Adipose tissue (tissue), 3 donors: ENCODE results near the gene S100A5. TPM values are rescaled to one million over a fixed set of nuclear protein-coding genes. Genes with fewer than 3 reads are reported as not detected.

Experiments used
- H3K27ac ChIP-seq: one replicate; pipeline ENCODE4 v1.5.1; 2013; ENCODE audit warnings: low read depth, low read length
- WGBS, 3 donors: extraction: QIAGEN DNeasy Blood & Tissue Kit; methylation state at CpG; one replicate each; pipeline ENCODE4 v1.1.7; 2013; 5-methylcytosine and 5-hydroxymethylcytosine counted together
- polyA plus RNA-seq, 3 donors: library from polyadenylated mRNA; stranded (reverse); fragments of 200-250 nt; gene quantifications; one replicate each; pipeline ENCODE4 v1.2.3, GENCODE V29; 2013
- donor health status: healthy with polysubstance abuse.
- donor health status: Bipolar disorder and iron deficiency.
- donor health status: healthy.

S100A5 gene
- polyA plus RNA-seq, 3 donors: 0.90 TPM; not detected in 2

- WGBS, 3 donors: 56 to 95% (median 65%) methylated on average over 10 of the region's 10 CpGs
- no peak overlapping the region for H3K27ac ChIP-seq
Measured at GRCh38 chr1:153550827-153551500, 10.2 kb upstream of the S100A5 start.

- WGBS, 3 donors: 79 to 93% (median 80%) methylated on average over 4 of the region's 4 CpGs
- no peak overlapping the region for H3K27ac ChIP-seq
Measured at GRCh38 chr1:153550398-153550758, 9.6 kb upstream of the S100A5 start.

DNA sequence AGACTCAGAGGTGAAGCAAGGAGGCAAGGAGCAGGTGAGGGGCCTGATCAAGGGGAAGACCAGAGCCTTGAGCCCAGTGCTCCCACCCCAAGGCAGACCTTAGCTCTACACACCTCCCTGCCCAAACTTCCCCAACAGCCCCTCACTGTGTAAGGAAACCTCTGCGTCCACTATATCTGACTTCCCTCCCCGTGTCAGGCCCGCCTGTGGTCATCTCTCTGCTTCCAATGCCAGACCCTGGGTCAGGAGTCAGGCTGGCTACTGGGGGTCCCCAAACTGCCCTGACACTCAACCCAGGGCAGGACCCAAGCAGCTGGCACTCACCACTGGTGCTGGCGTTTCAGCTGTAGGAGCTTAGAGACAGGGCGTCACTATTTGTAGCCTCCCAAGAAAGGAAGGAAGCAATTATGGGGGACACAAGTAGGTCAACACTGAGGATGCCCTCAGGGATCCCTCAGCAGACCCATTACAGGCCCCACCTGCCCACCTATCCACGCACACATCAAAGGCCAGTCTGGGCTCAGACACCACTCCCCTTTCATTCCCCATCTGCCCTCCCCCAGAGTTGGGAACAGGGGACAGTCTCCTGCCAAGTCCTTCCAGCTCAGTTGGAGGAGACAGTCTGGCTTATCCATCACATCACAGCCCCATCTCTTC is 9.1 kb upstream of the S100A5 start:
- 64 to 91% (median 67%) methylated on average over 6 of the region's 6 CpGs for WGBS, 3 donors
- H3K27ac ChIP-seq: no peak overlapping the region

DNA sequence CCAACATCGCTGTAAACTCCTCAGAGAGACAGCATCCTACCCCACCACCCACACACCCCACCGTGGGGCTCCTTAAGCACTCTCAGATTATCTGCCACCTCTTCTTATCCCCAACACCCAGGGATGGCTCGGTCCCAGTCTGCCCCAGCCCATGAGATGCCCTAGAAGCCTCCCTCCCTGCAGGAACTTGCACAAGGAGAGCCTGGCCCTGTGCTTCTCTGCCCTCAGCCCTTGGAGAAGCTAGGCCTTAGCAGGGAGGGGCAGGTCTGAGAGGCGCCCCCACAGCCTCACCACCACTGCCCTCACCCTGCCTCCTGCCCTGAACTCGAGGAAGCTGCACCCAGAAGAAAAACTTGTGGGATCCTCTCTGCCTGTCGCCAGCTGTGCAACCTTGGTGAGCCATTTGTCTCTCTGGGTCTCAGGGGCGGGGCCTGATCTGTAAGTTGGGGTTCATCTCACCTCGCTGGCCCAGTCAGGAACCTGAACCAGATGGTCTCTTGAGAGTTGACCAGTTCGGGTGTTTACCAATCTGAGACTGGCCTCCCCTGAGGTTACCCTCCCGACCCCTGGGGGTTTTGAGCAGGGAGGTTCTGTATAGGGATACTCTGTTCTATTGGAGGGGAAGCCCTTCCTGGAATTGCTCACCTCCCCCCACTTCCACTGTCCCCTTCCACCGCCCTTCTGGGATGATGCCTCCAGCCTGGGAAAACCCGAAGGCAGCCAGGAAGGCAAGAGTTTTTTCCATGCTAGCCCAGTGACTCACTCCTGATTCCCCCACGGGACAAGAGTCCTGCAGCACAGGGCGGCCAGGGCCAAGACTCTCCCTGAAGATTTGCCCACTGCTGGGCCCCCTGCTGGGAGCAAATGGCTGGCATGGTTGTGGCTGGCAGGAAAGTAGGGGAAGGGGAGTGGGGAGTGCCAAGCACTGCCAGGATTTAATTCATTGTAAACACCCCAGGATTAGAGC is 8.3 kb upstream of the S100A5 start, which contains the start of gene S100A3:
Gene S100A3, minus strand, starts transcription at position 537 of the 967 bp plus-strand sequence. CDS start 773 bp downstream, outside the sequence.
- peak within 1 kb of the TSS; percentile 62 for H3K27ac ChIP-seq
- 60 to 74% (median 62%) methylated on average over 14 of the region's 14 CpGs for WGBS, 3 donors

GRCh38 chr1:153547560-153548551 is 7.1 kb upstream of the S100A5 start:
- WGBS, 3 donors: 79 to 87% (median 81%) methylated on average over 19 of the region's 19 CpGs
- H3K27ac ChIP-seq: no peak overlapping the region

GRCh38 chr1:153546796-153547559 is 6.2 kb upstream of the S100A5 start:
- 65 to 83% (median 76%) methylated on average over 14 of the region's 14 CpGs for WGBS, 3 donors
- no peak overlapping the region for H3K27ac ChIP-seq

DNA sequence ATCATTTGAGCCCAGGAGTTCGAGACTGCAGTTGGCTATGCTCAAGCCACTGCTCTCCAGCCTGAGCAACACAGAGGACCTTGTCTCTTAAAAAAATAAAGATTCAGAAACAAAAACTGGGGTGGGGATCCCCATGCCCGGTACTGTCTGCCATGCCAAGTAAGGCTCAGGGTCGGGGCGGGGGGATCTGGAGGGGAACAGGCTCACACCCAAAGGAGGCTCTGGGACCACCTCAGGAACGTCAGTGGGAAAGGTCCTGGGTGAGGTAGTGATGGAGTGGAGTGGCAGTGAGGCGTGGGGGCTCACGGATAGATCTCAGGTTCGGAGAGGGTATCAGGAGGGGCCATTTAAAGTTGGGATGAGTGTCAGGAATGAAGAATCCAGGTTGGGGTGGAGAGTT is 5.6 kb upstream of the S100A5 start:
- H3K27ac ChIP-seq: no peak overlapping the region
- 79 to 91% (median 86%) methylated on average over 8 of the region's 8 CpGs for WGBS, 3 donors

DNA sequence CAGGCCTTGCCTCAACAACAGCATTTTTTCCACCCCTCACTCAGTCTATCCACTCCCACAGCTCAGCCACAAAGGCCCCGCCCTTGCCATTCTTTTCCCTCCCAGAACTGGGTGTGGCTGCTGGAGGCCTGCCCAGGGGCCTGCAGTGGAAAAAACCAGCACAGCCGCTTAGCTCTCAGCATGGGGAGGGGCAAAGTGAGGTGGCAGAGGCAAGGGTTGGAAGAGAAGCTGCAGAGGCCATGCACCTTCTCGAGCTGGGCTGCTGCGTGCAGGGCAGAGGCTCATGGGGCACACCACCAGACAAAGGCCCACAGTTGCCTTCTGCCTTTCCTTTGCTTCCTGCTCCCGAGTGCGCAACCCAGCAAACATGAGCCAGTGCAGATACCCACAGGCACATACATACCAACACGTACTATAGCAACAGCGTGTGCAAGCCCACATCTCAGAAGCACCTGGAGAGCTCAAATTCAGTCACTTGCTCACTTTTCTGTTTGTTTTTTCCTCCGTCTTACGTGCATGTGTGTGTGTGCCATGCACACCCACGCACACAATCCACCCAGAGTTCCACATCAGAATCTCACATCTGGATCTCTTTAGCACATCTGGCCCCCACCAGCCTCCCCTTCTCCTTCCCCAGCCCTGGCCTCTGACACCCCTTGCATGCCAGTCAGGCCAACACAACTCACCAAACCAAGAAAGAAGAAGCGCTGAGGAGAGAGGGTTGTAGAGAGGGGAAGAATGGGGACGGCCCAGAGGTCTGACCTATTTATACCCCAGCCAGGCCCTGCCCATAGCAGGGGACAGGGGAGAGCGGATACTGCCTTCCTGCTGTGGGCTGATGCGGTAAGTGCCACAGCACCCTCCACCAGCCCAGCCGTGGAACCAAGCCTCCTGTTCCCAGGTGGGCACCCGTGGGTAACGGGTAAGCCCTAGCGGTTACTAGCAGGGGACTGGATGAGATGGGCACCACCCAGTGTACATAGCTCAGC is 4.6 kb upstream of the S100A5 start, which contains the start of gene S100A4:
Gene S100A4, minus strand, starts transcription at position 740 of the 989 bp plus-strand sequence. CDS start 1,012 bp downstream, outside the sequence.
- 15 to 54% (median 21%) methylated on average over 19 of the region's 19 CpGs for WGBS, 3 donors
- peak within 1 kb of the TSS; percentile 53 for H3K27ac ChIP-seq

GRCh38 chr1:153544453-153545066 is 3.8 kb upstream of the S100A5 start:
- WGBS, 3 donors: 40 to 74% (median 41%) methylated on average over 10 of the region's 10 CpGs

DNA sequence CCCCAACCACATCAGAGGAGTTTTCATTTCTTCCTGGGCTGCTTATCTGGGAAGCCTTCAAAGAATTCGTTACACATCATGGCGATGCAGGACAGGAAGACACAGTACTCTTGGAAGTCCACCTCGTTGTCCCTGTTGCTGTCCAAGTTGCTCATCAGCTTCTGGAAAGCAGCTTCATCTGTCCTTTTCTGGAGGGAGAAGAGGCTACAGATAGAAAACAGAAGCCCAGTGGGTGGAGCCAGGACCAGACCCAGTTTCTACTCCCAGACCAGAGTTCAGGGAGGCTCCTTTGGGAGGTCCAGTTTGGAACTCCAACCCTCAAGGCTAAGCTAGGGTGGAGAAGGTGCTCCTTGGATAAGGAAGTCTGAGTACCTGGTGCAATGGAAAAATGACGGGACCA is 3.0 kb upstream of the S100A5 start:
- peak overlapping the region; percentile 19 for H3K27ac ChIP-seq
- 63 to 80% (median 74%) methylated on average over 4 of the region's 4 CpGs for WGBS, 3 donors

More at GRCh38 chr1:153544453-153545066, 3.8 kb upstream of the S100A5 start:
- H3K27ac ChIP-seq: no peak overlapping the region

DNA sequence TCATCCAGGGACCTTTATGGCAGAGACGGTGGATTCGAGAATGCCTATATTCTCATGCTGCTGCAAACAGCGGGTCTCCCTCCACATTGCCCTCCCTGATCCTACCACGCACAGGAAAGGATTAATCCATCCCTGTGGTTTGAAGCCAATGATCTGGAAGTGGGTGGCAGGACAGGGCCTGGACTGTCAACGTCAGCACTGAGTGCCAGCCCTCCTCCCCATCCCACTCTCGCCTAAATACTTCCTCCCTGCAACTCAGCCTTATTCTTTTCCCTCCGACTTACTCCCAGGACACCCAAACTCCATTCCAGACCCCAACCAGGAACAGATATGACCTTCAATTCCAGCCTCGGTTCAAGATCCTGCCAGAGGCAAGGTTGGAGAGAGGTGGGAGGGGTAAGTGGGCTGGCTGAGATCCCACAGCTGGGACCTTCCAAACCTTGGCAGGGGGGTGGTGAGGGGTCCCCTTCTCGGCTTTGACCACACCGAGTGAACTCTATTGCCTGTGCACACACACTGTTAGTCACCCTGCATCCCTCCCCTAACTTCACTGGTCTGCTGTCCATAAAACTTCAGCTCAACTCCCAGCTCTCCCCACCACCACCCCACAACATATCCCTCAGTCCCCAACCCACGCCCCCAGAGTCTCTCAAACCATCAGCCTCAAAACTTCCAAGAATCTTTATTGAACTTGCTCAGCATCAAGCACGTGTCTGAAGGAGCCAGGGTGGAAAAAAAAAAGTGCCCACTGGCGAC is 2.4 kb upstream of the S100A5 start:
- peak overlapping the region; percentile 19 for H3K27ac ChIP-seq
- WGBS, 3 donors: 68 to 76% (median 75%) methylated on average over 13 of the region's 13 CpGs

GRCh38 chr1:153541641-153542590 is 1.2 kb upstream of the S100A5 start:
- 63 to 76% (median 69%) methylated on average over 13 of the region's 13 CpGs for WGBS, 3 donors
- H3K27ac ChIP-seq: no peak overlapping the region

- H3K27ac ChIP-seq: no peak overlapping the region
- WGBS, 3 donors: 63 to 94% (median 93%) methylated on average over 4 of the region's 4 CpGs
Measured at GRCh38 chr1:153539395-153540093, 1.2 kb downstream of the S100A5 start.
